Small intestine (tissue), 16 donors: Measurements from ENCODE around the gene ACAD10. TPM values are rescaled to one million over a fixed set of nuclear protein-coding genes. Genes with fewer than 3 reads are reported as not detected.

Experiments
- DNase-seq, 2 donors: peaks; one replicate each; pipeline versions ENCODE4 v3.0.0 to v3.0.0-alpha.2; 2013
- FAIRE-seq: peaks from 2 replicates; lab custom pipeline; 2012; peaks lifted over from hg19 to GRCh38; lab: Jason Lieb, UNC
- H3K27ac ChIP-seq, 3 donors: one replicate each; pipeline ENCODE4 v1.5.1; 2013; ENCODE audit warnings: low read length in 2 of 3, mild to moderate bottlenecking in 2 of 3, control low read depth in 1 of 3, inconsistent platforms in 1 of 3, low read depth in 1 of 3, moderate library complexity in 1 of 3
- H3K27me3 ChIP-seq, 3 donors: one replicate each; pipeline ENCODE4 v1.6.1; 2013; ENCODE audit warnings: low read length in 3 of 3, inconsistent platforms in 1 of 3; ENCODE audit not compliant: control insufficient read depth in 3 of 3, insufficient read depth in 3 of 3
- H3K36me3 ChIP-seq, 3 donors: one replicate each; pipeline ENCODE4 v1.6.1; 2013; ENCODE audit warnings: low read length in 3 of 3, inconsistent platforms in 1 of 3, low read depth in 1 of 3, mild to moderate bottlenecking in 1 of 3, moderate library complexity in 1 of 3; ENCODE audit not compliant: control insufficient read depth in 3 of 3, insufficient read depth in 2 of 3
- H3K4me1 ChIP-seq, 3 donors: one replicate each; pipeline ENCODE4 v1.6.1; 2013; ENCODE audit warnings: low read length in 2 of 3, inconsistent platforms in 1 of 3, low read depth in 1 of 3, mild to moderate bottlenecking in 1 of 3, moderate library complexity in 1 of 3; ENCODE audit not compliant: control insufficient read depth in 3 of 3, insufficient read depth in 2 of 3
- H3K4me3 ChIP-seq, 3 donors: one replicate each; pipeline ENCODE4 v1.5.1; 2013; ENCODE audit warnings: low read length in 3 of 3, control low read depth in 1 of 3, inconsistent platforms in 1 of 3, low read depth in 1 of 3, mild to moderate bottlenecking in 1 of 3, moderate library complexity in 1 of 3
- H3K9me3 ChIP-seq, 2 donors: one replicate each; pipeline ENCODE4 v1.6.1; 2013; ENCODE audit warnings: low read depth in 1 of 2, low read length in 1 of 2; ENCODE audit not compliant: control insufficient read depth in 2 of 2, insufficient read depth in 1 of 2
- WGBS, 3 donors: extraction: QIAGEN DNeasy Blood & Tissue Kit; methylation state at CpG; one replicate each; pipeline ENCODE4 v1.1.7; 2013; 5-methylcytosine and 5-hydroxymethylcytosine counted together
- long read RNA-seq, 10 donors: transcript quantifications; one replicate each; lab custom pipeline, GENCODE V29; 2026
- polyA plus RNA-seq, 4 donors: library from polyadenylated mRNA; stranded (reverse) in 3 of 4; unstranded in 1 of 4; fragments of 200-250 nt in 3 of 4; fragments of 120-200 nt in 1 of 4; gene quantifications; one replicate each; pipeline versions ENCODE4 v1.2.1 to v1.2.3, GENCODE V29; 2013
- donor health status: healthy with polysubstance abuse.
- donor health status: control.
- donor health status: control.
- donor health status: Bipolar disorder and iron deficiency.
- donor health status: healthy.

The ACAD10 gene
- polyA plus RNA-seq: 10 to 100 TPM; 20.2 to 42.5 (median 33.0) TPM
- long read RNA-seq, donor 1, partial matches to known transcripts: 8 of 12 reads
- long read RNA-seq, donor 1, other reads (novel, unspliced or antisense): 0 of 12 reads
- long read RNA-seq, donor 2: 0 reads
- long read RNA-seq, donor 3, partial matches to known transcripts: 0 of 2 reads
- long read RNA-seq, donor 3, other reads (novel, unspliced or antisense): 0 of 2 reads
- long read RNA-seq, donor 4: 0 reads
- long read RNA-seq, donor 5, partial matches to known transcripts: 0 of 2 reads
- long read RNA-seq, donor 5, other reads (novel, unspliced or antisense): 0 of 2 reads
- long read RNA-seq, donor 6, partial matches to known transcripts: 0 of 2 reads
- long read RNA-seq, donor 6, other reads (novel, unspliced or antisense): 0 of 2 reads
- long read RNA-seq, donor 7: 0 reads
- long read RNA-seq, donor 8: 0 reads
- long read RNA-seq, donor 9: 0 reads
- long read RNA-seq, donor 10, partial matches to known transcripts: 0 of 2 reads
- long read RNA-seq, donor 10, other reads (novel, unspliced or antisense): 0 of 2 reads

GRCh38 chr12:111685811-111686573 lies at the start of gene ACAD10, which contains the start of gene BRAP:
TSS of gene ACAD10 (plus strand) at chr12:111686053. CDS start at chr12:111692710, 6,657 bp downstream.
TSS of gene BRAP (minus strand) at chr12:111685956. CDS start at chr12:111685792, 164 bp downstream.
- Histone ChIP-seq H3K4me3 (peak within 1 kb of the TSS; percentile 68 to 87 (median 84)), H3K9me3 (no peaks in the 10 kb centered on the region), H3K36me3 (peaks cover 9 to 11% (median 9%) of the 10 kb centered on the region in 3 donors), H3K27ac (peak within 1 kb of the TSS; percentile 79 to 91 (median 89)), H3K27me3 (no peaks in the 10 kb centered on the region), H3K4me1 (peaks cover 4 to 7% (median 6%) of the 10 kb centered on the region in 3 donors)
- DNase-seq (peak; percentile 95 to 99), FAIRE-seq (no peak)
- WGBS, 3 donors: 0% methylated on average over 49 to 63 of the region's 63 CpGs

GRCh38 chr12:111636209-111636945 lies 49.5 kb upstream of the ACAD10 start:
- Histone ChIP-seq H3K27ac (peak overlapping the region in 2 of 3 donors; percentile 41 to 57), H3K36me3 (peaks cover 0 to 10% (median under 1%) of the 10 kb centered on the region in 3 donors), H3K9me3 (no peaks in the 10 kb centered on the region), H3K4me3 (no peak overlapping the region), H3K4me1 (no peaks in the 10 kb centered on the region), H3K27me3 (no peaks in the 10 kb centered on the region)
- WGBS, 3 donors: 52 to 76% (median 74%) methylated on average over 19 of the region's 19 CpGs
- DNase-seq (peak in 1 of 2 donors; percentile 27), FAIRE-seq (no peak)

- Histone ChIP-seq H3K36me3 (peaks cover 2 to 13% (median 4%) of the 10 kb centered on the region in 3 donors), H3K27ac (no peak overlapping the region), H3K4me3 (no peak overlapping the region), H3K9me3 (no peaks in the 10 kb centered on the region), H3K27me3 (no peaks in the 10 kb centered on the region), H3K4me1 (peaks cover 0 to 7% (median 0%) of the 10 kb centered on the region in 3 donors)
- DNase-seq (no peak), FAIRE-seq (no peak)
- WGBS, 3 donors: 75 to 88% (median 86%) methylated on average over 6 of the region's 6 CpGs
Measured at GRCh38 chr12:111638556-111638955, 47.3 kb upstream of the ACAD10 start.

- DNase-seq: no peak
Measured at GRCh38 chr12:111640506-111640905, 45.3 kb upstream of the ACAD10 start.

DNA sequence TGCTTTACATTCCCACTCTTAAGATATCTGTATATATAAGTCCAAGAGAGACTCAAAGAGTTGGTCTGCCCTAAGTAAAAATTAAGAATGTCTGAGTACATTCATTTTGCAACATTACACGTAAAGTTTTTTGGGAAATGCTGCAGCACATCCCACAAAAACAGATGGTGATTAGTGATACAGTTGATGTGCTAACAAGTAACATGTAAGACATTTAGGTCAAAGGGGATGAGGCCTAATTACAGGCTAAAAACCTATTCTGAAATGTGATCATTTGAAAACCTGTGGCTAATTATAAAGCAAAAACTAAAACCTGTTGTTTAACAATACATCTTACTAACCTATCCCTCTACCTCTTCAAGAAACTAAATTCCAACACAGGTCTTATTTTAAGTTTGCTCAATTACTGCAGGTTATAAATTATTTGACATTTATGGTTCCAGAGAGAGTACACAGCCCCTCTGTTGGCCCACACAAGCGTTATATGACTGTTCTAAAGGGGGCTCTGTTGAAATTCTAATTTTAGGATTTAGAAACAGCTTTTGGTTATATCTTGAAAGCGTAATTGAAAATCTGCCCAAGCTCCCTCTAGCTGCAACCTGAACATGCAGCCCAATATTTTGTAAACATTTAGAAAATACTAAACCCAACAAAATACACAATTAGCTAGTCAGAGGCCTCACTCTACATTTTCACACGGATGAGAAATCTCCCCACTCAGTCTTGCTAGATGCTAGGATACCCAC lies 43.0 kb upstream of the ACAD10 start:
- Histone ChIP-seq H3K27me3 (no peaks in the 10 kb centered on the region), H3K36me3 (peaks cover 10 to 38% (median 14%) of the 10 kb centered on the region in 3 donors), H3K4me3 (no peak overlapping the region), H3K4me1 (peaks cover 0 to 13% (median 0%) of the 10 kb centered on the region in 3 donors), H3K27ac (peak overlapping the region in 2 of 3 donors; percentile 8 to 11), H3K9me3 (no peaks in the 10 kb centered on the region)
- WGBS, 3 donors: 63 to 88% (median 84%) methylated on average over 4 of the region's 4 CpGs
- DNase-seq (no peak), FAIRE-seq (no peak)

More at GRCh38 chr12:111640506-111640905, 45.3 kb upstream of the ACAD10 start:
- Histone ChIP-seq H3K4me3 (no peak overlapping the region), H3K9me3 (no peaks in the 10 kb centered on the region), H3K4me1 (peaks cover 0 to 13% (median 0%) of the 10 kb centered on the region in 3 donors), H3K27ac (no peak overlapping the region), H3K27me3 (no peaks in the 10 kb centered on the region), H3K36me3 (peaks cover 7 to 26% (median 12%) of the 10 kb centered on the region in 3 donors)
- WGBS, 3 donors: 89 to 93% (median 91%) methylated on average over 5 of the region's 5 CpGs
- no peak for FAIRE-seq

- DNase-seq (peak; percentile 8 to 45), FAIRE-seq (no peak)
- Histone ChIP-seq H3K4me3 (no peak overlapping the region), H3K27me3 (no peaks in the 10 kb centered on the region), H3K27ac (peak overlapping the region in 2 of 3 donors; percentile 8 to 55), H3K4me1 (peaks cover 0 to 13% (median 0%) of the 10 kb centered on the region in 3 donors), H3K9me3 (no peaks in the 10 kb centered on the region), H3K36me3 (peaks cover 10 to 40% (median 14%) of the 10 kb centered on the region in 3 donors)
- WGBS, 3 donors: 21 to 43% (median 39%) methylated on average over 3 of the region's 3 CpGs
Measured at GRCh38 chr12:111643427-111643826, 42.4 kb upstream of the ACAD10 start.

DNA sequence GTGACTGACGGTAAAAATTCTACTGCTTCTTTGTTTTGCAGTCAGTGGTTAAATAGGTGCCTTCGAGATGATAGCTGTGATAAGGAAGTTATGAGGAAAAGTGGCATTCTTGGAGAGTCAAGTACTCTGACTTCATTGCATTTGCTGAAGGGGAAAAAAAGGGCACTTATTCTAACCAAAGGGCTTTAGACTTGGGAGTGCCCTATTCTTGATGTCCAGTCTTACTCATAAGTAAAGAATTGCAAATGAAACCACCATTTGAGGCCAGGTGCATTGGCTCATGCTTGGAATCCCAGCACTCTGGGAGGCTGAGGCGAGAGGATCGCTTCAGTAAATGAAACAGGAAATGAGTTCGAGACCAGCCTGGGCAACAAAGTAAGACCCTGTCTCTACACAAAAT lies 40.4 kb upstream of the ACAD10 start:
- FAIRE-seq (no peak), DNase-seq (no peak)
- Histone ChIP-seq H3K27me3 (no peaks in the 10 kb centered on the region), H3K27ac (no peak overlapping the region), H3K9me3 (no peaks in the 10 kb centered on the region), H3K4me1 (peaks cover 0 to 13% (median 0%) of the 10 kb centered on the region in 3 donors), H3K4me3 (no peak overlapping the region), H3K36me3 (peaks cover 13 to 46% (median 16%) of the 10 kb centered on the region in 3 donors)
- 95 to 96% (median 96%) methylated on average over 5 of the region's 5 CpGs for WGBS, 3 donors
